Raji (cell line): ENCODE measurements around the gene RELA.

Source experiments
- POLR2A ChIP-seq: IDR thresholded peaks from 2 replicates; pipeline ENCODE4 v1.6.1; 2011; ENCODE audit warnings: low read depth, low read length, control low read depth; ENCODE audit not compliant: insufficient read depth

Gene RELA

DNA sequence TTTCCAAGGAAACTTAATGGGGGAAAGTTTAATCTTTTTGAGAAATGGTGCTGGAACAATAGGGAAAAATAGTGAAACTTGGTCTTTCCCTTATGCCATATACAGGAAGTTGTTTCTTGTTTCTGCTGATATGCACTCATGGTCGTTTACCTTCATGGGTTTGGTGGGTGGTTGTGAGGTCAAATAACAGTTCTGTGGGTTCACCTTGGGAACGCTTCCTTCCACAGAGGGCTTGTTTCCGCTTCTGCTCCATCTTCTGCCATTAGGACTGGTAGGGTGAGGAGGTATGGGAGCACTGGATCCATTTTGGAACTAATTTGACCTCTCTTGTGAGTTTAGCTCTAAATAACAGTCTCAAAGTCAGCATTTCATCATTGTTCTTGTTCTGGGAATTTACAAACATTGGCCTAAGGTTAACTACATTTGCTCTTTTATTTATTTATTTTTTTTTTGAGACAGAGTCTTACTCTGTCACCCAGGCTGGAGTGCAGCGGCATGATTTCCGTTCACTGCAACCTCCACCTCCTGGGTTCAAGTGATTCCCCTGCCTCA is 17.6 kb upstream of the RELA start:
- no peak for TF ChIP-seq POLR2A

DNA sequence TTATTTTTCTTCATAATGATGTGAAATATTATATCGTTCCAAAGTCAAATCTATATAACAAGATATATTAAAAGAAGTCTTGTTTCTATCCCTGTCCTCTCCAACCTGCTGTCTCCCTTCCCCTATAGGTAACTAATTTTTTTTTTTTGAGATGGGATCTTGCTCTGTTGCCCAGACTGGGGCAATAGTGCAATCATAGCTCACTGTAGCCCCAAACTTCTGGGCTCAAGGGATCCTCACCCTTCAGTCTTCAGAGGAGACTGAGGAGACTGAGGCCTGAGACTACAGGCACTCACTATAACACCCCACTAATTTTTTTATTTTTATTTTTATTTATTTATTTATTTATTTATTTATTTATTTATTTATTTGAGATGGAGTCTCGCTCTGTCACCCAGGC is 10.3 kb upstream of the RELA start:
- TF ChIP-seq POLR2A, result no peak

DNA sequence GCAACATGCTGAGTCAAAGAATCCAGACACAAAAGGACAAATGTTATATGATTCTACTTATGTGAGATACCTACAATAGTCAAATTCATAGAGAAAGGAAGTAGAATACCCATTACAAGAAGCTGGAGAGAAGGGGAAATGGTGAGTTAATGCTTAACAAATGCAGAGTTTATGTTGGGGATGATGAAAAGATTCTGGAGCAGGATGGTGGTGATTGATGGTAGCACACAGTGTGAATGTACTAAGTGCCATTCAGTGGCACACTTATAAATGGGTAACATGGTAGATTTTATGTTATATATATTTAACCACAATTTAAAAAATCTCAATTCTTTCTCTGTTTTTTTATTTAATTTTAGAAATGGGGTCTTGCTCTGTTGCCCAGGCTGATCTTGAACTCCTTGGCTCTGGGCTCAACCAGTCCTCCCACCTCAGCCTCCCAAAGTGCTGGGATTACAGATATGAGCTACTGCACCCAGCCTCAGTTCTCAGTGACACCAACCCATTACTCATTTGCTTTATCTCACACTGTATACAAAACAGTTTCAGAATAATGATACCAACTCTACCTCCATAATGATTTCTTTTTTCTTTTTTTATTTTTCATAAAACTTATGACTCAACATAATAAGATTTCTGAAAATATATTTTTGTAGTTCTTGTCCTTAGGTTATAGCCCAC is 9.6 kb upstream of the RELA start:
- TF ChIP-seq POLR2A, result no peak

DNA sequence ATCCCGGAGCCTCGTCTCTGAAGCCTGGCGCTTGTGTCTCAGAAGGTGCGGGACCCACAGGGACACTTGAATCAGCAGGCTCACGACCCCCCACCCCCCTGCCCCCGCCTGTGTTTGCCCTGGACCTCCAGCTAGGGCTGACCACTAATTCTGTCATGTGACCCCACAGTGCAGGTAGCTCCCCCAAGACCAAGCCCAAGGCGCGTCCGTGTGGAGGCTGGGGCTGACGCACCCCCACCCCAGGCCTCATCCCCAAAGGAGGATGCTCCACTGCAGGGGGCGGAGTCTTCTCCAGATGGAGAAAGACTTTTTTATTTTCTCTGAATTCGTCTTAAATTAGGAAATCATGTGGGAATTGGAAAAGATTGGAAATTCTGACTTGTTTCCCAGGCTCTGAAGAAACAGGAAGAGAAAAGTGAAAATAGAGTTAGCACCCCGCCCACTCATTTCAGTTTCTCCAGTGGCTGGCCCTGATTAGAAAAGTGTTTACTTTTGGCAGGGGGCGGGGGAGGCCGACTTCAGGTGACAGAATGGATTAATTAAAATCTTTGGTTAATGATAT is 1.0 kb upstream of the RELA start:
- TF ChIP-seq POLR2A, result peak; percentile 4; the same call in 1 of the 2 replicates

DNA sequence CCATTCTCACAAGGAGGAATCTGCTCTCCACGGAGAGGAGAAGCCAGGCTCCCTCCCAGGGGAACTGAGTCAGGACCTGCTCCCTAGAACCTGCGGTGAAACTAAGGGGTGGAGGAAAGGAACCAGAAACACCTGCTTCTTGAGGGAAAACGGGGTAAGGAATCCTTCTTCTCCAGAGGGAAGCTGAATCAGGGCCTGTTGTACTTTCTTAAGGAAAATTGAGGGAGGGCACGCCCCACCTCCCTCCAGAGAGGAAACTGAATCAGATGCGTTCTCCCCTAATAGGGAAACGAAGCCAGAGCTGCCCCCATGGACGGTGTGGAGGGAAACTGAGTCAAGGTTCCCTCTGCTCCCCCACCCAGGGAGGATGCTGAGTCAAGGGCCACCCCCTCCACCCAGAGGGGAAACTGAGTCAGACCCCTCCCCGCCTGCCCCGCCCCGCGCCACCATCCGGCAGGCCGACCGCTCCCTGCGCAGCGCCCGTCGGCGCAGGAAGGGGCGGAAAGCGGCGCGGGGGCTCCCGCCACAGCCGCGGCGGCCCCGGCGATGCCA is 393 bp downstream of the RELA start:
- no peak for TF ChIP-seq POLR2A

- TF ChIP-seq POLR2A, result no peak
Measured at GRCh38 chr11:65661599-65662246, 993 bp downstream of the RELA start.

- TF ChIP-seq POLR2A, result no peak
Measured at GRCh38 chr11:65660038-65660437, 2.7 kb downstream of the RELA start.

DNA sequence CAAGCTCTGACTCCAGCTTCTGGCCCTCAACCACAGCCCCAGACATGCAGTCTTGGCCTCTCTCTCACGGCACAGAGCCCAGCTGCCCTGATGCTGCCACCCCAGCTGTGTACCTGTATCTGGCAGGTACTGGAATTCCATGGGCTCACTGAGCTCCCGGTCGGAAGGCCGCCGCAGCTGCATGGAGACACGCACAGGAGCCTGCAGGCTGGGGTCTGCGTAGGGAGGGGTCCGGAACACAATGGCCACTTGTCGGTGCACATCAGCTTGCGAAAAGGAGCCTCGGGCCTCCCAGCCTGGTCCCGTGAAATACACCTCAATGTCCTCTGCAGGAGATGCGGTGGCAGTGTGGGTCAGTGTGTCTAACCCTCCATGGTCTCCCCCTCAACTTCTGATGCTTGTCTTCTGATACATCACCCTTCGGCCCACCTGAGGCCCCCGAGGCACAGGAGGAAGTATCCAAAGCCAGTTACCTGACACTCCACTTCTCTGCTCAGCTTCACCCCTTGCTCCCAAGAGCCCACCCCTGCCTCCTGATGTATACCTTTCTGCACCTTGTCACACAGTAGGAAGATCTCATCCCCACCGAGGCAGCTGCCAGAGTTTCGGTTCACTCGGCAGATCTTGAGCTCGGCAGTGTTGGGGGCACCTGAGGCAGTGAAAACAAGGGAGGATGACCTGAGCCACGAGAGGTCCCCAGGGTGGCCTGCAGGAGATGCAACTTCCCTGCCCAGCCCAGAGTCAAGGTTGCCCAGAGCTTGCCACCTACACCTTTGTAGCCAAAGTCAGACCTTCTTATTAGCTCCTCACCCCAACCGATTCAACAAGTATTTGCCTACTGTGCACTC is 4.3 kb downstream of the RELA start:
- TF ChIP-seq POLR2A, result no peak

DNA sequence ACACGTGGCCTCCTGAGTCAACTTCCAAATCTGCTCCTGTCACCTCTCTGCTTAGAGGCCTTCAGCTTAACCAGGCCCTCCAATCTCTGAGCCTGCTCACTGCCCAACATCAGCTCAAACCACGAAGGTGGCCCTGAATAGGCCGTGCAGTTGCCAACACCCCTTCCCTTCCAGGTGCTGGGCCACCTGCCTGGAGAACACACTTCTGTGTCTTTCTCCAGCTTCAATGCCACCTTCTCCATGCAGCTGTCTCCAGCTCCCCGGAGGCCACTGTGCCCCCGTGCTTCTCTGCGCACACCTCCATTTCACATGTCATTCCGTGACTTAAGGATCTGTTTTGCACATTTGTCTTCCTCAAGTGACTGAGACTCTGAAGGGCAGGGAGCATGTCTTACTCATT is 5.3 kb downstream of the RELA start:
- no peak for TF ChIP-seq POLR2A

- no peak for TF ChIP-seq POLR2A
Measured at GRCh38 chr11:65655570-65656332, 7.0 kb downstream of the RELA start.

- no peak for TF ChIP-seq POLR2A
Measured at GRCh38 chr11:65654375-65655349, 8.1 kb downstream of the RELA start.

DNA sequence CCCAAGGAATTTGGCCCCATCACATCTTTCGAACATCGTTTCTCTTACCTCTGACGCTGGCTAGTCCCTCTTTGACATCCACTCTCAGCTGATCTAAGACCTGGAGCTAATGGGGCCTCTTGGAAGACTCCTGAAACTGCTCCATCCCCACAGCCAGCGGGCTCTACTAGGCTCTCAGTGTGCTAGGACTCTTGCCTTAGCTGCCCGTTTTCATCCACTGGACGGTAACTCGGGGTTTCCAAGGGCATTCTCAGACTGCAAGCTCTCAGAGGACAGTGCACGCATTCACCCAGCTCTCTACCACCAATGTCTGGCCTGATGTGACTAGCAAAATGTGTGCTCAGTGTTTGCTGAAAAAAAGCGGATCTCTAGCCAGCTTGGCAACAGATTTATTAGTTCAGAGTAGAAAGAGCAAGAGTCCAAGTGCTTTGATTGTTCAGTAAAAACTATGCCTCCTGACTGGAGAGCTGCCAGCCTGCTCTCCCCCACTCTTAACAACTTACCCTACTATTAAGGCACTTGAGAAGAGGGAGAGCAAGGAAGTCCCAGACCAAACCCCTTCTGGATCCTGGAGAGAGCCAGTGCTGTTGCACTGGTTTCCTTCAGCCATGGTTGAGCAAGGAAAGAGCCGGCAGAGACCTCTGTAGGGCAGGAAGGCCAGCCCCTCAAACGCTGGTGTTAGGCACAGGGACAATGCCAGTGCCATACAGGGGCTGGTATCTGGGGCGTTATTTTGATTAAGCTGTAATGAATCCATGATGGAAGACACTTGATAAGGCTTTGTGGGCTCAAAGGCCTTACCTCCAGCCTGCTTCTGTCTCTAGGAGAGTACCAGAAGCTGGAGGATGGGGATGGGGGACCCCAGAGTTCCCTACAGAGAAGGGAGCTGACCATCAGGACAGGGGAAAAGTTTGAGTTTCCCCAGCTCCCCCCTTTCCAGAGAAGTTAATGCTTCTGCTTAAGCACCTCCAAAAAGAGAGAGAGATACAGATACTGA is 9.2 kb downstream of the RELA start:
- no peak for TF ChIP-seq POLR2A

- TF ChIP-seq POLR2A, result peak; percentile 65
Measured at GRCh38 chr11:65652511-65653228, 10.0 kb downstream of the RELA start.
